ENCODE data around the gene CNTFR. TPM values are rescaled to one million over a fixed set of nuclear protein-coding genes. Genes with fewer than 3 reads are reported as not detected.

Gene CNTFR
- total and polyA plus RNA-seq, 2 of the 8 experiments (the other 6 are each of a cell fraction or from before 2014, with no cell fraction given) = 1.2 to 4.2 TPM

DNA sequence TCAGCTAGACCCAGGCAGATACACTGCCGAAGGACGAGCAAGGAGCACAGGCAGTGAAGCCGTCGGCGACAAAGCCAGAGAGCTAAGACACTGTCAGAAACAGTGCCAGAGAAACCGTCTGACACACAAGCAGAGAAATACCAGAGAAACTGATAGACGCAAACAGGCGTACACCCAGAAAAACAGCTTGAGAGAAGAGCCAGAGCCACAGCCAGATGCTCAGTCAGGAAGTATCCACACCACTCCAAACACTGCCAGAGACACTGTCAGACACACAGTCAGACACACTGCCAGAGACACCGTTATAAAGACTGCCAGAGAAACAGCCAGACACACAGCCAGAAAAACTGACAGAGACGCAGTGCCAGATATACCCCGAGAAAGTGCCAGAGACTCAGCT, 19.1 kb downstream of the CNTFR start:
- Histone ChIP-seq H2AK5ac (ENCODE audit: low read depth, low read length) (no peak overlapping the region), H3K27me3 (replicated peaks in 1 of 4; ENCODE audit: control insufficient read depth in 3 of 4, extremely low read depth in 1 of 4, insufficient read depth in 3 of 4, low read length in 3 of 4) (peaks cover 0 to 10% (median 5%) of the 10 kb centered on the region in 4 experiments; a peak in 3 of 7 replicates), H2BK20ac (ENCODE audit: low read length) (no peak overlapping the region), H3K36me3 (ENCODE audit: control insufficient read depth in 2 of 4, insufficient read depth in 4 of 4, low read length in 3 of 4) (no peaks in the 10 kb centered on the region), H3K79me2 (ENCODE audit: control insufficient read depth in 1 of 2, insufficient read depth in 2 of 2, low read length in 2 of 2) (no peaks in the 10 kb centered on the region), H2BK15ac (ENCODE audit: low read length) (0 out of 2 replicates have a peak overlapping the region, but pooled peaks have one; percentile 29), H4K8ac (ENCODE audit: extremely low read depth, insufficient read depth, low read length) (no peak overlapping the region), H3K9me3 (ENCODE audit: insufficient read depth in 2 of 2, low read depth in 1 of 2, low read length in 1 of 2) (no peaks in the 10 kb centered on the region), H3K79me1 (ENCODE audit: low read depth, low read length) (no peaks in the 10 kb centered on the region), H2BK12ac (ENCODE audit: low read depth, low read length) (0 out of 2 replicates have a peak overlapping the region, but pooled peaks have one; percentile 12), H3K23ac (ENCODE audit: insufficient read length) (no peak overlapping the region), H2AFZ (ENCODE audit: low read length) (no peak overlapping the region), H2BK5ac (ENCODE audit: low read depth, low read length) (no peak overlapping the region), H3K23me2 (ENCODE audit: low read depth, low read length) (no peaks in the 10 kb centered on the region), H3K18ac (ENCODE audit: extremely low read depth, low read length) (no peak overlapping the region), H3K14ac (ENCODE audit: insufficient read length) (no peak overlapping the region), H3K56ac (replicated peaks; ENCODE audit: insufficient read length, low read depth, low read length) (no peak overlapping the region), H4K20me1 (replicated peaks in 1 of 2; ENCODE audit: control insufficient read depth in 1 of 2, insufficient read depth in 2 of 2, low read length in 2 of 2) (no peaks in the 10 kb centered on the region), H3K27ac (ENCODE audit: low read depth, low read length) (no peak overlapping the region), H3K4me3 (ENCODE audit: extremely low read depth in 1 of 4, insufficient read depth in 2 of 4, low read depth in 3 of 4, low read length in 4 of 4) (no peak overlapping the region), H3K4ac (replicated peaks; ENCODE audit: insufficient read length, low read depth, low read length) (no peak overlapping the region), H3K4me1 (replicated peaks in 1 of 4; ENCODE audit: control insufficient read depth in 3 of 4, insufficient read depth in 4 of 4, low read length in 3 of 4) (peaks cover 9 to 44% (median 17%) of the 10 kb centered on the region in 4 experiments), H3K9ac (replicated peaks in 1 of 4; ENCODE audit: extremely low read depth in 1 of 4, low read depth in 3 of 4, low read length in 3 of 4) (no peak overlapping the region), H4K5ac (ENCODE audit: insufficient read length, low read depth, low read length) (no peak overlapping the region), H3K4me2 (ENCODE audit: insufficient read depth in 1 of 2, low read depth in 2 of 2, low read length in 2 of 2) (no peak overlapping the region), H4K91ac (replicated peaks; ENCODE audit: insufficient read length, low read length) (no peak overlapping the region), H2BK120ac (replicated peaks; ENCODE audit: low read depth, low read length) (no peak overlapping the region)
- WGBS, 2 experiments (ENCODE audit: extremely low coverage in 1 of 2, insufficient coverage in 1 of 2, insufficient read length in 1 of 2, insufficient replicate concordance in 2 of 2, low coverage in 1 of 2, low lambda C conversion rate in 2 of 2, missing lambda C conversion rate in 1 of 2) = 94% methylated on average over 11 of the region's 11 CpGs; no CpG with 5 or more reads in 1 of the 2 experiments
- FAIRE-seq (no peak), DNase-seq (ENCODE audit: low read depth in 1 of 2, low spot score in 2 of 2) (no peak)
- ChIA-PET CTCF (ENCODE audit: partially characterized antibody) (interaction anchor here (0.7 to 6.3 kb wide), 21 partner anchors 8 to 78 kb away, joined by 3 to 48 read pairs (median 4); partner anchors contain the start of gene SIGMAR1), POLR2A (ENCODE audit: partially characterized antibody) (interaction anchor here (1.2 to 2.2 kb wide), 5 partner anchors 9 to 76 kb away, joined by 3 to 7 read pairs (median 5); no protein-coding TSS in a partner anchor)
- TF ChIP-seq JUN (IDR thresholded peaks at IDR 0.05; ENCODE audit: low read depth, low read length) = no peak
- no peak for TF ChIP-seq POU5F1 (IDR thresholded peaks at IDR 0.05; ENCODE audit: low read depth, low read length)
- no peak for TF ChIP-seq RXRA (IDR thresholded peaks at IDR 0.05; ENCODE audit: insufficient read depth, low read depth, low read length)
- TF ChIP-seq, protein P1, sequence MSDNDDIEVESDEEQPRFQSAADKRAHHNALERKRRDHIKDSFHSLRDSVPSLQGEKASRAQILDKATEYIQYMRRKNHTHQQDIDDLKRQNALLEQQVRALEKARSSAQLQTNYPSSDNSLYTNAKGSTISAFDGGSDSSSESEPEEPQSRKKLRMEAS (IDR thresholded peaks at IDR 0.05) = no peak
- no peak for TF ChIP-seq EP300 (IDR thresholded peaks at IDR 0.05; ENCODE audit: borderline replicate concordance in 1 of 2, low read depth in 2 of 2, low read length in 2 of 2)
- no peak for TF ChIP-seq CREB1 (IDR thresholded peaks at IDR 0.05)
- TF ChIP-seq, protein P2, sequence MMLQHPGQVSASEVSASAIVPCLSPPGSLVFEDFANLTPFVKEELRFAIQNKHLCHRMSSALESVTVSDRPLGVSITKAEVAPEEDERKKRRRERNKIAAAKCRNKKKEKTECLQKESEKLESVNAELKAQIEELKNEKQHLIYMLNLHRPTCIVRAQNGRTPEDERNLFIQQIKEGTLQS (IDR thresholded peaks at IDR 0.05; ENCODE audit: insufficient read depth, low read depth, low read length) = no peak
- no peak for TF ChIP-seq BCL11A (IDR thresholded peaks at IDR 0.05; ENCODE audit: low read depth in 2 of 2, low read length in 2 of 2)
- TF ChIP-seq NANOG (IDR thresholded peaks at IDR 0.05; ENCODE audit: insufficient read depth, low read depth, low read length, poor library complexity, severe bottlenecking) = no peak
- TF ChIP-seq TAF1 (IDR thresholded peaks at IDR 0.05; ENCODE audit: low read depth, low read length) = no peak
- no peak for TF ChIP-seq SP1 (IDR thresholded peaks at IDR 0.05; ENCODE audit: low read depth, low read length)
- no peak for TF ChIP-seq PHF8 (conservative IDR thresholded peaks at IDR 0.05; ENCODE audit: low read depth, low read length)
- no peak for TF ChIP-seq KDM4A (IDR thresholded peaks at IDR 0.05; ENCODE audit: low read depth, low read length, severe bottlenecking)

Data from H1 (cell line).